Left ventricle myocardium inferior (tissue), 1 donor: ENCODE data around the gene ZDHHC3. TPM values are rescaled to one million over a fixed set of nuclear protein-coding genes. Genes with fewer than 3 reads are reported as not detected.

Experiments
- DNase-seq: peaks from one replicate; pipeline ENCODE4 v3.0.0-alpha.2; 2020
- H3K27ac ChIP-seq: fragments of 200-600 bp; replicated peaks from 2 replicates; pipeline ENCODE4 v1.8.0; 2021
- H3K27me3 ChIP-seq: fragments of 200-600 bp; 2 replicates; pipeline ENCODE4 v1.8.0; 2021; ENCODE audit warnings: low read depth
- H3K36me3 ChIP-seq: fragments of 200-600 bp; 2 replicates; pipeline ENCODE4 v1.8.0; 2021
- H3K4me1 ChIP-seq: fragments of 200-600 bp; 2 replicates; pipeline ENCODE4 v1.8.0; 2021
- H3K4me3 ChIP-seq: fragments of 200-600 bp; 2 replicates; pipeline ENCODE4 v1.8.0; 2021; ENCODE audit warnings: mild to moderate bottlenecking, moderate library complexity
- H3K9me3 ChIP-seq: fragments of 200-600 bp; replicated peaks from 2 replicates; pipeline ENCODE4 v1.8.0; 2021
- CTCF ChIP-seq: fragments of 200-600 bp; IDR thresholded peaks from 2 replicates; pipeline ENCODE4 v1.8.0; 2021; ENCODE audit warnings: antibody characterized with exemption, mild to moderate bottlenecking, borderline replicate concordance
- intact Hi-C: fragments of 100-400 bp; cut with micrococcal nuclease; formaldehyde crosslinking; loops from one replicate; pipeline ENCODE4 v1.11.0; 2022
- total RNA-seq: library from RNA; stranded (reverse); fragmentation: NEBNext Ultra II Directional; extraction: Animal tissue kit (Norgen Biotek cat#: 25700); gene quantifications from one replicate; pipeline ENCODE4 v1.2.1, GENCODE V29; 2021
- donor health status: DM: no; HTN: yes; CAD: no; lungs with severe emphysema.

Gene ZDHHC3
- total RNA-seq, 1 donor from 2014 or later = 40.2 TPM

- peaks cover 50% of the 10 kb centered on the region for H3K27me3 ChIP-seq
- H3K4me3 ChIP-seq = no peak overlapping the region
- no peaks in the 10 kb centered on the region for H3K9me3 ChIP-seq
- H3K4me1 ChIP-seq = no peaks in the 10 kb centered on the region
- no peak for TF ChIP-seq CTCF
- intact Hi-C loops = no loop called here
- no peak overlapping the region for H3K27ac ChIP-seq
- no peak for DNase-seq
- no peaks in the 10 kb centered on the region for H3K36me3 ChIP-seq
Observed at GRCh38 chr3:44883999-44884431, 92.0 kb downstream of the ZDHHC3 start.

GRCh38 chr3:44883213-44883955 is 92.6 kb downstream of the ZDHHC3 start:
- H3K9me3 ChIP-seq = no peaks in the 10 kb centered on the region
- no peaks in the 10 kb centered on the region for H3K4me1 ChIP-seq
- intact Hi-C loops = no loop called here
- TF ChIP-seq CTCF = no peak
- H3K27ac ChIP-seq = no peak overlapping the region
- no peak overlapping the region for H3K4me3 ChIP-seq
- DNase-seq = no peak
- peaks cover 50% of the 10 kb centered on the region for H3K27me3 ChIP-seq
- no peaks in the 10 kb centered on the region for H3K36me3 ChIP-seq

GRCh38 chr3:44880284-44880683 is 95.7 kb downstream of the ZDHHC3 start:
- peaks cover 33% of the 10 kb centered on the region for H3K27me3 ChIP-seq
- no peak for DNase-seq
- H3K27ac ChIP-seq = no peak overlapping the region
- no peak for TF ChIP-seq CTCF
- H3K36me3 ChIP-seq = no peaks in the 10 kb centered on the region
- intact Hi-C loops = no loop called here
- H3K4me3 ChIP-seq = no peak overlapping the region
- H3K4me1 ChIP-seq = no peaks in the 10 kb centered on the region
- H3K9me3 ChIP-seq = no peaks in the 10 kb centered on the region

- Histone ChIP-seq H3K27ac (no peak overlapping the region), H3K9me3 (no peaks in the 10 kb centered on the region), H3K27me3 (peaks cover 9% of the 10 kb centered on the region), H3K36me3 (no peaks in the 10 kb centered on the region), H3K4me3 (no peak overlapping the region), H3K4me1 (no peaks in the 10 kb centered on the region)
- TF ChIP-seq CTCF = no peak
- intact Hi-C loops = no loop called here
- no peak for DNase-seq
Observed at GRCh38 chr3:44877333-44877732, 98.6 kb downstream of the ZDHHC3 start.

- no peak overlapping the region for H3K4me3 ChIP-seq
- H3K4me1 ChIP-seq = no peaks in the 10 kb centered on the region
- TF ChIP-seq CTCF = no peak
- H3K27me3 ChIP-seq = peaks cover 9% of the 10 kb centered on the region
- intact Hi-C loops = no loop called here
- no peaks in the 10 kb centered on the region for H3K9me3 ChIP-seq
- H3K36me3 ChIP-seq = no peaks in the 10 kb centered on the region
- no peak for DNase-seq
- no peak overlapping the region for H3K27ac ChIP-seq
Observed at GRCh38 chr3:44875596-44875995, 100.4 kb downstream of the ZDHHC3 start.

Other genes starting within 250 kb of the ZDHHC3 start
- 5.3 TPM for gene ZNF501, start 246.5 kb downstream of the ZDHHC3 start, total RNA-seq
- 32.4 TPM for gene KIAA1143, start 214.6 kb downstream of the ZDHHC3 start, total RNA-seq
- gene KIF15, start 214.4 kb downstream of the ZDHHC3 start, total RNA-seq = 0.85 TPM
- gene TMEM42, start 114.3 kb downstream of the ZDHHC3 start, total RNA-seq = 10.8 TPM
- not detected for gene TGM4, start 101.6 kb downstream of the ZDHHC3 start, total RNA-seq
- 27.2 TPM for gene EXOSC7, start 70 bp upstream of the ZDHHC3 start, total RNA-seq
- gene CLEC3B, start 50.1 kb upstream of the ZDHHC3 start, total RNA-seq = 80.8 TPM
- 0.25 TPM for gene CDCP1, start 170.2 kb upstream of the ZDHHC3 start, total RNA-seq